ENCODE data around the gene PLB1.

- TF ChIP-seq CTCF (IDR thresholded peaks at IDR 0.05; ENCODE audit: poor library complexity) (no peak), EZH2 (IDR thresholded peaks at IDR 0.05; ENCODE audit: borderline replicate concordance) (no peak), EZH2phosphoT487 (IDR thresholded peaks at IDR 0.05; ENCODE audit: low read depth, severe bottlenecking, unreplicated experiment) (no peak)
Observed at GRCh38 chr2:28447086-28447485, 48.8 kb upstream of the PLB1 start.
